Keratinocyte (primary cell): ENCODE data around the gene WDR91. TPM values are rescaled to one million over a fixed set of nuclear protein-coding genes. Genes with fewer than 3 reads are reported as not detected.

Experiments used
- DNase-seq: peaks from one replicate; pipeline ENCODE4 v3.0.0-alpha.2; 2011; ENCODE audit warnings: low read depth, missing footprints, low spot score
- FAIRE-seq: peaks from 2 replicates; lab custom pipeline; 2011; peaks lifted over from hg19 to GRCh38; lab: Jason Lieb, UNC
- H2AFZ ChIP-seq: 2 replicates; pipeline ENCODE4 v1.6.0; 2012; ENCODE audit warnings: low read length, control low read depth, inconsistent platforms; ENCODE audit not compliant: control insufficient read depth
- H3K27ac ChIP-seq: 2 replicates; pipeline ENCODE4 v1.5.1; 2011; ENCODE audit warnings: low read length; ENCODE audit not compliant: control insufficient read depth, insufficient read depth
- H3K27me3 ChIP-seq: 3 replicates; pipeline ENCODE4 v1.6.0; 2011; ENCODE audit warnings: low read length; ENCODE audit not compliant: control insufficient read depth, insufficient read depth; ENCODE audit errors: extremely low read depth
- H3K36me3 ChIP-seq, 2 experiments: 2 replicates in 1 of 2; 3 replicates in 1 of 2; pipeline ENCODE4 v1.5.1; 2011; ENCODE audit warnings: low read length in 2 of 2, mild to moderate bottlenecking in 1 of 2; ENCODE audit not compliant: control insufficient read depth in 2 of 2, insufficient read depth in 2 of 2; ENCODE audit errors: extremely low read depth in 1 of 2
- H3K4me1 ChIP-seq: 3 replicates; pipeline ENCODE4 v1.5.1; 2011; ENCODE audit warnings: low read length; ENCODE audit not compliant: control insufficient read depth, insufficient read depth; ENCODE audit errors: extremely low read depth
- H3K4me2 ChIP-seq: 3 replicates; pipeline ENCODE4 v1.6.0; 2011; ENCODE audit warnings: low read depth, low read length; ENCODE audit not compliant: control insufficient read depth, insufficient read depth; ENCODE audit errors: extremely low read depth
- H3K4me3 ChIP-seq, 3 experiments: fragments of 200-600 bp in 1 of 3; sonication (generic) in 1 of 3; 2 replicates in 2 of 3; 3 replicates in 1 of 3; pipeline ENCODE4 v1.5.1; 2011 to 2016; ENCODE audit warnings: low read length in 3 of 3, mild to moderate bottlenecking in 3 of 3, control low read depth in 2 of 3, inconsistent platforms in 1 of 3, low read depth in 1 of 3, mixed read lengths in 1 of 3, mixed run types in 1 of 3, moderate library complexity in 1 of 3; ENCODE audit not compliant: control insufficient read depth in 2 of 3, insufficient read depth in 2 of 3; ENCODE audit errors: extremely low read depth in 1 of 3
- H3K79me2 ChIP-seq: 2 replicates; pipeline ENCODE4 v1.6.0; 2012; ENCODE audit warnings: low read length; ENCODE audit not compliant: control insufficient read depth, insufficient read depth
- H3K9ac ChIP-seq: 3 replicates; pipeline ENCODE4 v1.6.0; 2011; ENCODE audit warnings: low read length; ENCODE audit not compliant: control insufficient read depth, insufficient read depth; ENCODE audit errors: extremely low read depth
- H3K9me1 ChIP-seq: 3 replicates; pipeline ENCODE4 v1.6.0; 2011; ENCODE audit warnings: low read length; ENCODE audit not compliant: control insufficient read depth, insufficient read depth; ENCODE audit errors: extremely low read depth
- H3K9me3 ChIP-seq: 2 replicates; pipeline ENCODE4 v1.5.1; 2012; ENCODE audit warnings: low read depth, low read length; ENCODE audit not compliant: control insufficient read depth
- H4K20me1 ChIP-seq: 3 replicates; pipeline ENCODE4 v1.6.0; 2011; ENCODE audit warnings: low read length; ENCODE audit not compliant: control insufficient read depth, insufficient read depth; ENCODE audit errors: extremely low read depth
- CTCF ChIP-seq, 3 experiments: IDR thresholded peaks in 1 of 3; conservative IDR thresholded peaks in 1 of 3; optimal IDR thresholded peaks in 1 of 3; 2 replicates in 2 of 3; 3 replicates in 1 of 3; pipeline versions ENCODE3 to v1.5.1; 2011; ENCODE audit warnings: low read length in 3 of 3, mild to moderate bottlenecking in 3 of 3, moderate library complexity in 2 of 3, control low read depth in 1 of 3, inconsistent platforms in 1 of 3; ENCODE audit not compliant: insufficient read depth in 2 of 3; ENCODE audit errors: extremely low read depth in 1 of 3
- EZH2 ChIP-seq: IDR thresholded peaks from one replicate; pipeline ENCODE4 v1.6.1; 2012; ENCODE audit warnings: inconsistent platforms, mild to moderate bottlenecking, low read length, moderate library complexity
- dilution Hi-C: fragments of 300-500 bp; cut with MboI; formaldehyde crosslinking; loops from one replicate; pipeline ENCODE4 v1.7.0; 2020; ENCODE audit warnings: low sequenced_read_pairs; ENCODE audit not compliant: extremely low pct_ligation_motif_present
- polyA plus RNA-seq, 5 experiments: library from polyadenylated mRNA; depleted of rRNA in 3 of 5; stranded (reverse) in 3 of 5; stranded (forward) in 1 of 5; unstranded in 1 of 5; fragments of >200 nt; gene quantifications; 1 replicate in 1 of 5; 2 replicates in 3 of 5; 3 replicates in 1 of 5; pipeline versions ENCODE4 v1.2.1 to v1.2.3, GENCODE V29; 2011 to 2012; ENCODE audit warnings: missing spikeins in 2 of 5, low read depth in 1 of 5, low replicate concordance in 1 of 5

The WDR91 gene
- polyA plus RNA-seq, 1 donor (not counting 4 experiments of a cell fraction or from before 2014, with no cell fraction given): 22.5 TPM

GRCh38 chr7:135210888-135211178 is 493 bp downstream of the WDR91 start:
- Histone ChIP-seq H3K4me3 (peak overlapping the region; percentile 71 to 86 (median 85)), H3K79me2 (peaks cover 31% of the 10 kb centered on the region), H3K27ac (peak overlapping the region; percentile 76), H3K27me3 (no peaks in the 10 kb centered on the region), H3K9me1 (no peaks in the 10 kb centered on the region), H4K20me1 (no peaks in the 10 kb centered on the region), H2AFZ (peak overlapping the region; percentile 92), H3K4me1 (peaks cover 40% of the 10 kb centered on the region), H3K36me3 (peaks cover 0 to 3% of the 10 kb centered on the region in 2 experiments), H3K9me3 (no peaks in the 10 kb centered on the region), H3K4me2 (peak overlapping the region; percentile 88), H3K9ac (peak overlapping the region; percentile 87)
- TF ChIP-seq EZH2 (no peak), CTCF (optimal IDR thresholded peaks at IDR 0.05 in 1 of 3, IDR thresholded peaks at IDR 0.05 in 1 of 3, conservative IDR thresholded peaks at IDR 0.05 in 1 of 3; ENCODE audit: extremely low read depth in 1 of 3, insufficient read depth in 2 of 3, low read length in 3 of 3) (no peak)
- DNase-seq: no peak
- no peak for FAIRE-seq
- dilution Hi-C loops: no loop called here

- dilution Hi-C loops: no loop called here
- Histone ChIP-seq H3K9me1 (no peaks in the 10 kb centered on the region), H3K9me3 (no peaks in the 10 kb centered on the region), H3K4me2 (peak overlapping the region; percentile 42), H3K9ac (no peak overlapping the region), H3K4me3 (no peak overlapping the region), H4K20me1 (no peaks in the 10 kb centered on the region), H3K79me2 (peaks cover 31% of the 10 kb centered on the region), H3K36me3 (peaks cover under 1 to 5% of the 10 kb centered on the region in 2 experiments), H3K27me3 (no peaks in the 10 kb centered on the region), H3K4me1 (peaks cover 39% of the 10 kb centered on the region), H3K27ac (no peak overlapping the region), H2AFZ (no peak overlapping the region)
- TF ChIP-seq CTCF (optimal IDR thresholded peaks at IDR 0.05 in 1 of 3, IDR thresholded peaks at IDR 0.05 in 1 of 3, conservative IDR thresholded peaks at IDR 0.05 in 1 of 3; ENCODE audit: extremely low read depth in 1 of 3, insufficient read depth in 2 of 3, low read length in 3 of 3) (no peak), EZH2 (no peak)
- FAIRE-seq (no peak), DNase-seq (no peak)
These were observed 2.0 kb downstream of the WDR91 start for GRCh38 chr7:135209225-135209834.
